ENCODE measurements around the gene PNMA6F.
"Not testable (repeated sequence)": the region's sequence is repeated elsewhere in the genome, so short reads cannot be mapped to it uniquely, and the experiment has no call there.

PNMA6F gene

GRCh38 chrX:153272070-153272469 is 49.5 kb downstream of the PNMA6F start:
- not testable (repeated sequence) for H3K9ac ChIP-seq (ENCODE audit: low read length); H3K27me3 ChIP-seq (ENCODE audit: control insufficient read depth, insufficient read depth, low read length); H3K36me3 ChIP-seq (ENCODE audit: control insufficient read depth, insufficient read depth, low read length); H3K4me1 ChIP-seq (ENCODE audit: control insufficient read depth, insufficient read depth, low read length); H3K9me3 ChIP-seq (ENCODE audit: control insufficient read depth, insufficient read depth, low read depth, low read length); H3K27ac ChIP-seq (ENCODE audit: low read depth, low read length); H3K4me3 ChIP-seq (ENCODE audit: low read depth, low read length)

Data from HUES6 (cell line).